OCI-LY7 (cell line): Measurements from ENCODE around the gene ATP2B1. TPM values are rescaled to one million over a fixed set of nuclear protein-coding genes. Genes with fewer than 3 reads are reported as not detected.

Experiments
- BruUV-seq: library from RNA; stranded (reverse); fragments of 400-500 nt; replicated peaks from 2 replicates; lab custom pipeline; 2021; lab: Mats Ljungman, UMichigan
- CTCF ChIA-PET: fragments of 300-600 bp; sonication (Branson Sonifier 250); formaldehyde crosslinking; loops from one replicate; lab custom pipeline; 2022; ENCODE audit warnings: antibody characterized with exemption; ENCODE audit not compliant: unreplicated experiment; lab: Charles Lee
- POLR2A ChIA-PET: fragments of 300-600 bp; sonication (Branson Sonifier 250); formaldehyde crosslinking; loops from one replicate; lab custom pipeline; 2022; ENCODE audit warnings: antibody characterized with exemption; lab: Charles Lee
- DNase-seq: peaks from one replicate; pipeline ENCODE4 v3.0.0-alpha.2; 2015; ENCODE audit warnings: low spot score
- H2AFZ ChIP-seq: fragments of 200-600 bp; sonication (generic), shearing (Covaris generic); 2 replicates; pipeline ENCODE4 v1.6.1; 2014; ENCODE audit warnings: mild to moderate bottlenecking, antibody characterized with exemption, low read length, moderate library complexity
- H3K27ac ChIP-seq: fragments of 200-600 bp; sonication (generic); 2 replicates; pipeline ENCODE4 v1.5.1; 2014; ENCODE audit warnings: mixed run types, low read depth, mild to moderate bottlenecking, moderate library complexity, low read length, inconsistent platforms; ENCODE audit not compliant: poor library complexity, severe bottlenecking
- H3K36me3 ChIP-seq: fragments of 200-600 bp; sonication (generic); 2 replicates; pipeline ENCODE4 v1.6.1; 2014; ENCODE audit warnings: mild to moderate bottlenecking, antibody characterized with exemption, low read length, moderate library complexity, mixed read lengths; ENCODE audit not compliant: insufficient read depth
- H3K4me1 ChIP-seq: fragments of 200-600 bp; sonication (generic); 2 replicates; pipeline ENCODE4 v1.5.1; 2014; ENCODE audit warnings: mild to moderate bottlenecking, low read length; ENCODE audit not compliant: insufficient read depth, poor library complexity, severe bottlenecking
- H3K4me2 ChIP-seq: fragments of 200-600 bp; sonication (generic); 2 replicates; pipeline ENCODE4 v1.6.1; 2014; ENCODE audit warnings: mild to moderate bottlenecking, low read length
- H3K4me3 ChIP-seq: fragments of 200-600 bp; sonication (generic); 2 replicates; pipeline ENCODE4 v1.5.1; 2014; ENCODE audit warnings: mild to moderate bottlenecking, low read depth, low read length; ENCODE audit not compliant: poor library complexity, severe bottlenecking
- H3K79me2 ChIP-seq: fragments of 200-600 bp; sonication (generic); 2 replicates; pipeline ENCODE4 v1.6.1; 2016; ENCODE audit warnings: low read depth, mild to moderate bottlenecking, low read length, moderate library complexity, mixed read lengths; ENCODE audit not compliant: insufficient read depth
- H3K9me2 ChIP-seq: fragments of 200-600 bp; sonication (generic); 2 replicates; pipeline ENCODE4 v1.6.1; 2016; ENCODE audit warnings: mild to moderate bottlenecking, low read length, mixed read lengths; ENCODE audit not compliant: insufficient read depth
- H3K9me3 ChIP-seq: fragments of 200-600 bp; sonication (generic); 2 replicates; pipeline ENCODE4 v1.6.1; 2014; ENCODE audit warnings: mild to moderate bottlenecking, mixed run types, low read length, mixed read lengths
- H4K20me1 ChIP-seq: fragments of 200-600 bp; sonication (generic); 2 replicates; pipeline ENCODE4 v1.6.1; 2014; ENCODE audit warnings: mild to moderate bottlenecking, antibody characterized with exemption, low read length, moderate library complexity, mixed read lengths; ENCODE audit not compliant: insufficient read depth
- CTCF ChIP-seq: fragments of 200-600 bp; sonication (generic); conservative IDR thresholded peaks from 2 replicates; pipeline ENCODE4 v1.5.1; 2014; ENCODE audit warnings: mild to moderate bottlenecking, antibody characterized with exemption, low read length, moderate library complexity, mixed read lengths
- EZH2phosphoT487 ChIP-seq: fragments of 200-600 bp; sonication (generic); IDR thresholded peaks from 2 replicates; pipeline ENCODE4 v1.6.1; 2018; ENCODE audit warnings: low read depth, borderline replicate concordance, mild to moderate bottlenecking, mixed run types, antibody characterized with exemption, low read length, moderate library complexity, mixed read lengths
- intact Hi-C: fragments of 100-400 bp; cut with micrococcal nuclease; formaldehyde crosslinking; loops from one replicate; pipeline ENCODE4 v1.10.0; 2022; ENCODE audit not compliant: unreplicated experiment
- total RNA-seq, 2 experiments: library from RNA; depleted of rRNA in 1 of 2; stranded (reverse); fragments of >200 nt in 1 of 2; shearing (Covaris generic) in 1 of 2; gene quantifications; 2 replicates each; pipeline ENCODE4 v1.2.3, GENCODE V29; 2014 to 2022

ATP2B1 gene
- total RNA-seq, 2 experiments from 2014 or later = 58.5 to 74.9 TPM

- Histone ChIP-seq H4K20me1 (peaks cover 19% of the 10 kb centered on the region; the same call in 1 of the 2 replicates), H3K27ac (no peak overlapping the region), H3K9me3 (no peaks in the 10 kb centered on the region), H3K4me2 (no peak overlapping the region), H3K79me2 (peaks cover 87% of the 10 kb centered on the region), H3K36me3 (0 out of 2 replicates have a peak, but pooled peaks cover 5% of the 10 kb centered on the region), H2AFZ (no peak overlapping the region), H3K4me1 (peaks cover 20% of the 10 kb centered on the region), H3K9me2 (no peaks in the 10 kb centered on the region), H3K4me3 (no peak overlapping the region)
- intact Hi-C loops = no loop called here
- ChIA-PET CTCF (no interaction called here), POLR2A (interaction anchor here (1.0 to 1.4 kb wide), 3 partner anchors 8 to 48 kb away, joined by 3 to 4 read pairs (median 4); no protein-coding TSS in a partner anchor)
- no TSS peak for BruUV-seq
- DNase-seq = no peak
- TF ChIP-seq EZH2phosphoT487 = no peak
- no peak for TF ChIP-seq CTCF
Observed at GRCh38 chr12:89661706-89662330, 46.8 kb downstream of the ATP2B1 start.

GRCh38 chr12:89657739-89658138, 50.9 kb downstream of the ATP2B1 start:
- H3K27ac ChIP-seq = no peak overlapping the region

More at GRCh38 chr12:89657739-89658138, 50.9 kb downstream of the ATP2B1 start:
- ChIA-PET CTCF (no interaction called here), POLR2A (interaction anchor here (0.7 to 2.3 kb wide), 4 partner anchors 10 to 342 kb away, joined by 3 to 7 read pairs (median 4); no protein-coding TSS in a partner anchor)
- TF ChIP-seq CTCF (no peak), EZH2phosphoT487 (no peak)
- H3K4me1 ChIP-seq = peaks cover 10% of the 10 kb centered on the region
- H3K9me3 ChIP-seq = 0 out of 2 replicates have a peak, but pooled peaks cover 8% of the 10 kb centered on the region
- peak overlapping the region; percentile 13; the same call in 1 of the 2 replicates for H3K4me2 ChIP-seq
- H4K20me1 ChIP-seq = peaks cover 8% of the 10 kb centered on the region; the same call in 1 of the 2 replicates
- H2AFZ ChIP-seq = no peak overlapping the region
- intact Hi-C loops = no loop called here
- no TSS peak for BruUV-seq
- H3K36me3 ChIP-seq = peaks cover 31% of the 10 kb centered on the region
- peaks cover 82% of the 10 kb centered on the region; the same call in 1 of the 2 replicates for H3K79me2 ChIP-seq
- no peak overlapping the region for H3K4me3 ChIP-seq
- DNase-seq = no peak
- no peaks in the 10 kb centered on the region for H3K9me2 ChIP-seq
